NB4 (cell line): ENCODE data around the gene ZNF793.
A peak's percentile ranks its signal among the peaks of the same experiment; 100 is the strongest.

Source experiments
- DNase-seq: peaks from one replicate; pipeline ENCODE4 v3.0.0; 2010; ENCODE audit warnings: low read depth
- H3K4me3 ChIP-seq: one replicate; pipeline ENCODE4 v1.5.1; 2011; ENCODE audit warnings: mild to moderate bottlenecking, low read depth, low read length, moderate library complexity
- MYC ChIP-seq: IDR thresholded peaks from 2 replicates; pipeline ENCODE4 v1.6.1; 2011; ENCODE audit warnings: low read depth, low read length
- POLR2A ChIP-seq: IDR thresholded peaks from 2 replicates; pipeline ENCODE4 v1.6.1; 2011; ENCODE audit warnings: mild to moderate bottlenecking; ENCODE audit not compliant: insufficient read length; ENCODE audit errors: extremely low read depth
- TF ChIP-seq, protein P1 (sequence below): IDR thresholded peaks from one replicate; pipeline ENCODE4 v1.5.1; 2012; ENCODE audit warnings: low read depth, low read length
- TF ChIP-seq, protein P2 (sequence below): IDR thresholded peaks from 2 replicates; pipeline ENCODE4 v1.6.1; 2011; ENCODE audit warnings: low read depth, low read length

The ZNF793 gene

GRCh38 chr19:37470216-37470615 is 36.5 kb upstream of the ZNF793 start:
- H3K4me3 ChIP-seq = peak overlapping the region; percentile 85
- TF ChIP-seq MYC (no peak), POLR2A (no peak)
- TF ChIP-seq, protein P1, sequence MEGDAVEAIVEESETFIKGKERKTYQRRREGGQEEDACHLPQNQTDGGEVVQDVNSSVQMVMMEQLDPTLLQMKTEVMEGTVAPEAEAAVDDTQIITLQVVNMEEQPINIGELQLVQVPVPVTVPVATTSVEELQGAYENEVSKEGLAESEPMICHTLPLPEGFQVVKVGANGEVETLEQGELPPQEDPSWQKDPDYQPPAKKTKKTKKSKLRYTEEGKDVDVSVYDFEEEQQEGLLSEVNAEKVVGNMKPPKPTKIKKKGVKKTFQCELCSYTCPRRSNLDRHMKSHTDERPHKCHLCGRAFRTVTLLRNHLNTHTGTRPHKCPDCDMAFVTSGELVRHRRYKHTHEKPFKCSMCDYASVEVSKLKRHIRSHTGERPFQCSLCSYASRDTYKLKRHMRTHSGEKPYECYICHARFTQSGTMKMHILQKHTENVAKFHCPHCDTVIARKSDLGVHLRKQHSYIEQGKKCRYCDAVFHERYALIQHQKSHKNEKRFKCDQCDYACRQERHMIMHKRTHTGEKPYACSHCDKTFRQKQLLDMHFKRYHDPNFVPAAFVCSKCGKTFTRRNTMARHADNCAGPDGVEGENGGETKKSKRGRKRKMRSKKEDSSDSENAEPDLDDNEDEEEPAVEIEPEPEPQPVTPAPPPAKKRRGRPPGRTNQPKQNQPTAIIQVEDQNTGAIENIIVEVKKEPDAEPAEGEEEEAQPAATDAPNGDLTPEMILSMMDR = no peak
- TF ChIP-seq, protein P2, sequence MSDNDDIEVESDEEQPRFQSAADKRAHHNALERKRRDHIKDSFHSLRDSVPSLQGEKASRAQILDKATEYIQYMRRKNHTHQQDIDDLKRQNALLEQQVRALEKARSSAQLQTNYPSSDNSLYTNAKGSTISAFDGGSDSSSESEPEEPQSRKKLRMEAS = no peak
- DNase-seq = no peak

- DNase-seq = no peak
- H3K4me3 ChIP-seq = no peak overlapping the region
- TF ChIP-seq MYC (no peak), POLR2A (no peak)
- TF ChIP-seq, protein P1 = no peak
- TF ChIP-seq, protein P2 = no peak
Observed at GRCh38 chr19:37472165-37472564, 34.6 kb upstream of the ZNF793 start.

GRCh38 chr19:37484406-37485168 is 22.2 kb upstream of the ZNF793 start:
- TF ChIP-seq, protein P1 = no peak
- TF ChIP-seq MYC (no peak), POLR2A (no peak)
- TF ChIP-seq, protein P2 = no peak
- no peak overlapping the region for H3K4me3 ChIP-seq
- DNase-seq = no peak

- DNase-seq = no peak
- H3K4me3 ChIP-seq = no peak overlapping the region
- TF ChIP-seq, protein P2 = no peak
- TF ChIP-seq, protein P1 = no peak
- TF ChIP-seq MYC (no peak), POLR2A (no peak)
Observed at GRCh38 chr19:37492213-37492612, 14.5 kb upstream of the ZNF793 start.

DNA sequence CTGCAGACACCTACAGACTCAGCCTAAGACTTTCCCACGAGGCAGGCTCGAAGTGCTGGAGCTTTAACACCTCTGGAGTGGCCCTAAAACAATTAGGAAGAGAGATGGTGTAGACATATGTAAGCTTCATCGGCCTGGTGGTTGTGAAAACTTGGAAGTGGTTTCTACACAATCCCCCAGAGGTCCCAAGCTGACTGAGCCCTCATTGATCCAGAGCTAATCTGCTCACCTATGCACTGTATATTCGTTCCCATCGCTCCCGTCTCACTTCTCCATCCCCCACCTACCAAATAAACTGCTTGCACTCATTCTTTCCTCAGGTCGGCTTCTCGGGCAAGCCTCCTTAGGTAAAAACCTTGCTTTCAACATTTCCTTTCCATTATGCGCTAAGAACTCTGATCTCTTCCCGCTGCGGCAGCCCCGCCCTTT is 767 bp upstream of the ZNF793 start:
- no peak for DNase-seq
- TF ChIP-seq POLR2A (no peak), MYC (no peak)
- TF ChIP-seq, protein P1 = no peak
- TF ChIP-seq, protein P2 = no peak
- no peak overlapping the region for H3K4me3 ChIP-seq
